ENCODE measurements around the gene DPY19L3. TPM values are rescaled to one million over a fixed set of nuclear protein-coding genes. Genes with fewer than 3 reads are reported as not detected.
"Not testable (repeated sequence)": the region's sequence is repeated elsewhere in the genome, so short reads cannot be mapped to it uniquely, and the experiment has no call there.

The DPY19L3 gene
- total RNA-seq, 2 donors from 2014 or later: 53.0 to 66.5 TPM

DNA sequence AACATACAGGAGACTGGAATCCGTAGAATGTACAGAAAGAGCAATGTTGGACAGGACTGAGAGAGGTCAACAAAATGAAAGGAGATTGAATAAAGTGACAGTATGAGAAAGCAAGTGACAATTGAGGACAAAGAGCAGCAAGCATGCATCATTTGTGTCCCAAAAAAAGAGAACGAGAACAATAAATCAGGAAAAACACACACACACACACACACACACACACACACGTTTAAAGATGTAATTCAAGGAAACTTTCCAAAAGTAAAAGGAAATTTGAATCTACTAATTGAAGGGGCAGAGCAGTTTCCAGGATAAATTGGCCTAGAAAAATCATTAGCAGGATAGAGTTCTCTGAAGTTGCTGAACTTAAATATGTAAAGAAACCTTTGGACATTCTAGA is 16.9 kb downstream of the DPY19L3 start:
- TF ChIP-seq, protein P1, sequence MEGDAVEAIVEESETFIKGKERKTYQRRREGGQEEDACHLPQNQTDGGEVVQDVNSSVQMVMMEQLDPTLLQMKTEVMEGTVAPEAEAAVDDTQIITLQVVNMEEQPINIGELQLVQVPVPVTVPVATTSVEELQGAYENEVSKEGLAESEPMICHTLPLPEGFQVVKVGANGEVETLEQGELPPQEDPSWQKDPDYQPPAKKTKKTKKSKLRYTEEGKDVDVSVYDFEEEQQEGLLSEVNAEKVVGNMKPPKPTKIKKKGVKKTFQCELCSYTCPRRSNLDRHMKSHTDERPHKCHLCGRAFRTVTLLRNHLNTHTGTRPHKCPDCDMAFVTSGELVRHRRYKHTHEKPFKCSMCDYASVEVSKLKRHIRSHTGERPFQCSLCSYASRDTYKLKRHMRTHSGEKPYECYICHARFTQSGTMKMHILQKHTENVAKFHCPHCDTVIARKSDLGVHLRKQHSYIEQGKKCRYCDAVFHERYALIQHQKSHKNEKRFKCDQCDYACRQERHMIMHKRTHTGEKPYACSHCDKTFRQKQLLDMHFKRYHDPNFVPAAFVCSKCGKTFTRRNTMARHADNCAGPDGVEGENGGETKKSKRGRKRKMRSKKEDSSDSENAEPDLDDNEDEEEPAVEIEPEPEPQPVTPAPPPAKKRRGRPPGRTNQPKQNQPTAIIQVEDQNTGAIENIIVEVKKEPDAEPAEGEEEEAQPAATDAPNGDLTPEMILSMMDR (IDR thresholded peaks at IDR 0.05): no peak
- no peak for TF ChIP-seq POLR2A (IDR thresholded peaks at IDR 0.05)
- no peak overlapping the region for H3K27ac ChIP-seq
- no peaks in the 10 kb centered on the region for H3K4me1 ChIP-seq (replicated peaks)
- WGBS: 60% methylated on average over 3 of the region's 3 CpGs
- H3K9me3 ChIP-seq: no peaks in the 10 kb centered on the region
- H3K4me3 ChIP-seq: no peak overlapping the region
- intact Hi-C loops (cut with DNase I): no loop called here
- DNase-seq (ENCODE audit: low spot score): no peak
- no peaks in the 10 kb centered on the region for H3K27me3 ChIP-seq (replicated peaks; ENCODE audit: insufficient read depth)
- no peaks in the 10 kb centered on the region for H3K36me3 ChIP-seq

GRCh38 chr19:32423944-32424343 is 18.4 kb downstream of the DPY19L3 start:
- DNase-seq (ENCODE audit: low spot score); H3K9me3 ChIP-seq; H3K36me3 ChIP-seq; H3K4me1 ChIP-seq (replicated peaks); H3K4me3 ChIP-seq; H3K27ac ChIP-seq; intact Hi-C loops (cut with DNase I); H3K27me3 ChIP-seq (replicated peaks; ENCODE audit: insufficient read depth): not testable (repeated sequence)
- 94% methylated on average over 3 of the region's 3 CpGs for WGBS

GRCh38 chr19:32427536-32427935 is 22.0 kb downstream of the DPY19L3 start:
- Histone ChIP-seq H3K4me1 (replicated peaks) (no peaks in the 10 kb centered on the region), H3K9me3 (no peaks in the 10 kb centered on the region), H3K27me3 (replicated peaks; ENCODE audit: insufficient read depth) (no peaks in the 10 kb centered on the region), H3K4me3 (no peak overlapping the region), H3K27ac (no peak overlapping the region), H3K36me3 (no peaks in the 10 kb centered on the region)
- TF ChIP-seq, protein P1 (IDR thresholded peaks at IDR 0.05): no peak
- TF ChIP-seq POLR2AphosphoS5 (IDR thresholded peaks at IDR 0.05): no peak
- no peak for TF ChIP-seq POLR2A (IDR thresholded peaks at IDR 0.05)
- 91% methylated on average over 3 of the region's 3 CpGs for WGBS
- intact Hi-C loops (cut with DNase I): no loop called here
- no peak for DNase-seq (ENCODE audit: low spot score)

- Histone ChIP-seq H3K27ac (no peak overlapping the region), H3K4me3 (no peak overlapping the region), H3K4me1 (replicated peaks) (no peaks in the 10 kb centered on the region), H3K36me3 (no peaks in the 10 kb centered on the region), H3K9me3 (no peaks in the 10 kb centered on the region), H3K27me3 (replicated peaks; ENCODE audit: insufficient read depth) (no peaks in the 10 kb centered on the region)
- no peak for TF ChIP-seq POLR2A (IDR thresholded peaks at IDR 0.05)
- TF ChIP-seq, protein P1 (IDR thresholded peaks at IDR 0.05): no peak
- no peak for TF ChIP-seq POLR2AphosphoS5 (IDR thresholded peaks at IDR 0.05)
- intact Hi-C loops (cut with DNase I): no loop called here
- no peak for DNase-seq (ENCODE audit: low spot score)
- WGBS: 84% methylated on average over 6 of the region's 6 CpGs
These were observed 31.1 kb downstream of the DPY19L3 start for GRCh38 chr19:32436692-32437091.

GRCh38 chr19:32437096-32437495 is 31.5 kb downstream of the DPY19L3 start:
- TF ChIP-seq POLR2AphosphoS5 (IDR thresholded peaks at IDR 0.05) (no peak), POLR2A (IDR thresholded peaks at IDR 0.05) (no peak)
- TF ChIP-seq, protein P1 (IDR thresholded peaks at IDR 0.05): no peak
- intact Hi-C loops (cut with DNase I): no loop called here

More at GRCh38 chr19:32437096-32437495, 31.5 kb downstream of the DPY19L3 start:
- H3K4me1 ChIP-seq (replicated peaks): no peaks in the 10 kb centered on the region
- H3K27ac ChIP-seq: no peak overlapping the region
- 89% methylated on average over 1 of the region's 1 CpG for WGBS
- H3K36me3 ChIP-seq: no peaks in the 10 kb centered on the region
- no peak overlapping the region for H3K4me3 ChIP-seq
- H3K27me3 ChIP-seq (replicated peaks; ENCODE audit: insufficient read depth): no peaks in the 10 kb centered on the region
- no peaks in the 10 kb centered on the region for H3K9me3 ChIP-seq
- no peak for DNase-seq (ENCODE audit: low spot score)
